Vagina (tissue), 2 donors: ENCODE measurements around the gene MOGAT3. TPM values are rescaled to one million over a fixed set of nuclear protein-coding genes. Genes with fewer than 3 reads are reported as not detected.

ENCODE experiments used
- DNase-seq, 2 donors: peaks; one replicate each; pipeline ENCODE4 v3.0.0-alpha.2; 2017; ENCODE audit errors: extremely low spot score in 2 of 2
- H3K27ac ChIP-seq: fragments of 200-600 bp; sonication (generic); one replicate; pipeline ENCODE4 v1.5.1; 2019
- H3K27me3 ChIP-seq: fragments of 200-600 bp; sonication (generic); one replicate; pipeline ENCODE4 v1.5.1; 2019
- H3K36me3 ChIP-seq, 2 donors: fragments of 200-600 bp; sonication (generic); one replicate each; pipeline ENCODE4 v1.5.1; 2017 to 2019
- H3K4me1 ChIP-seq: fragments of 200-600 bp; sonication (generic); one replicate; pipeline ENCODE4 v1.5.1; 2019
- H3K4me3 ChIP-seq, 2 donors: fragments of 200-600 bp; sonication (generic); 1 replicate in 1 of 2; 2 replicates in 1 of 2; pipeline ENCODE4 v1.5.1; 2016 to 2019
- H3K9me3 ChIP-seq: fragments of 200-600 bp; sonication (generic); one replicate; pipeline ENCODE4 v1.5.1; 2019
- POLR2A ChIP-seq, 2 donors: fragments of 450-650 bp; IDR thresholded peaks; one replicate each; pipeline ENCODE4 v1.6.1; 2017; ENCODE audit warnings: antibody characterized with exemption in 2 of 2, mild to moderate bottlenecking in 2 of 2, moderate library complexity in 2 of 2
- POLR2AphosphoS5 ChIP-seq, 2 donors: sonication (generic); formaldehyde crosslinking; IDR thresholded peaks; one replicate each; pipeline ENCODE4 v1.9.0; 2017; ENCODE audit warnings: antibody characterized with exemption in 2 of 2, mild to moderate bottlenecking in 2 of 2, low read depth in 1 of 2; ENCODE audit not compliant: insufficient read depth in 1 of 2
- intact Hi-C: fragments of 100-400 bp; cut with DNase I; formaldehyde crosslinking; loops from one replicate; pipeline ENCODE4 v1.15.1; 2023
- total RNA-seq: library from RNA; depleted of rRNA; stranded (reverse); fragments of >200 nt; gene quantifications from one replicate; pipeline ENCODE4 v1.2.3, GENCODE V29; 2016
- TF ChIP-seq, protein P1 (sequence below), 3 experiments: fragments of 450-650 bp in 2 of 3; fragments of 200-600 bp in 1 of 3; sonication (generic) in 1 of 3; IDR thresholded peaks; one replicate each; pipeline ENCODE4 v1.5.1; 2017 to 2019; ENCODE audit warnings: antibody characterized with exemption in 3 of 3, mild to moderate bottlenecking in 2 of 3, moderate library complexity in 2 of 3

MOGAT3 gene
- total RNA-seq, 1 donor from 2014 or later = not detected

DNA sequence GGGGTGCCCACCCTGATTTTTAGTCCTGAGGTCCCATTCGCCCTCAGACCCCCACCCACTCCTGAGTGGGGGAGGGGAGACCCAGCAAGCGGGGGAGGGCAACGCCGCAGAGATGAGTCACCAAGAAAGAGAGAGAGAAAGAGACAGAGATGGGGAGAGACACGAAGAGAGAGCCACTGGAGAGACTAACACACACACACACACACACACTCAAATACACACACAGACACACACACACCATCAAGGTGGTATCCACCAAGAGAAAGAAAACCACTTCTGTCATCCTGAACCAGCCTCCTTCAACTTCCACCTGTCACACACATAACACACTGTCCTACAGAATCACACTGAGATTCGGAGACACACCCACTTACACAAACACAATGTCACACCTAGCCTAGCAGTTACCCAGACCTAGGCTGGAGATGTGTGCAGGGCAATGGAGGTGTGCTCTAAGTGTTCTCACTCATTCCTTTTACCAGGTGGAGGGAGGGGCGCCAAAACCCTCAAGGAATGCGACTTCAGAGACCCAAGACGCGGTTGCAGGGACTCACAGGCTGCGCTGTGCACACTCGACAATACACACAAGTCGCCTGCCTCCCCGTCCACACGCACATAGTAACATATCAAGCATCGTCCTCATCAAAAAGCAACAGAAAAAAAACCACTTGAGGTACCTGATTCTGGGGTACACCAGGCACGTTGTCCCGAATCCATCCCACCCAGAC lies 31.6 kb downstream of the MOGAT3 start:
- H3K27me3 ChIP-seq = peaks cover 23% of the 10 kb centered on the region
- no peak for DNase-seq
- TF ChIP-seq POLR2A (IDR thresholded peaks at IDR 0.05) (no peak), POLR2AphosphoS5 (IDR thresholded peaks at IDR 0.05; ENCODE audit: insufficient read depth in 1 of 2, low read depth in 1 of 2) (no peak)
- TF ChIP-seq, protein P1, sequence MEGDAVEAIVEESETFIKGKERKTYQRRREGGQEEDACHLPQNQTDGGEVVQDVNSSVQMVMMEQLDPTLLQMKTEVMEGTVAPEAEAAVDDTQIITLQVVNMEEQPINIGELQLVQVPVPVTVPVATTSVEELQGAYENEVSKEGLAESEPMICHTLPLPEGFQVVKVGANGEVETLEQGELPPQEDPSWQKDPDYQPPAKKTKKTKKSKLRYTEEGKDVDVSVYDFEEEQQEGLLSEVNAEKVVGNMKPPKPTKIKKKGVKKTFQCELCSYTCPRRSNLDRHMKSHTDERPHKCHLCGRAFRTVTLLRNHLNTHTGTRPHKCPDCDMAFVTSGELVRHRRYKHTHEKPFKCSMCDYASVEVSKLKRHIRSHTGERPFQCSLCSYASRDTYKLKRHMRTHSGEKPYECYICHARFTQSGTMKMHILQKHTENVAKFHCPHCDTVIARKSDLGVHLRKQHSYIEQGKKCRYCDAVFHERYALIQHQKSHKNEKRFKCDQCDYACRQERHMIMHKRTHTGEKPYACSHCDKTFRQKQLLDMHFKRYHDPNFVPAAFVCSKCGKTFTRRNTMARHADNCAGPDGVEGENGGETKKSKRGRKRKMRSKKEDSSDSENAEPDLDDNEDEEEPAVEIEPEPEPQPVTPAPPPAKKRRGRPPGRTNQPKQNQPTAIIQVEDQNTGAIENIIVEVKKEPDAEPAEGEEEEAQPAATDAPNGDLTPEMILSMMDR (IDR thresholded peaks at IDR 0.05) = no peak
- H3K4me3 ChIP-seq = no peak overlapping the region
- no peak overlapping the region for H3K27ac ChIP-seq
- intact Hi-C loops = no loop called here
- no peaks in the 10 kb centered on the region for H3K36me3 ChIP-seq
- H3K9me3 ChIP-seq = no peaks in the 10 kb centered on the region
- peaks cover 44% of the 10 kb centered on the region for H3K4me1 ChIP-seq

DNA sequence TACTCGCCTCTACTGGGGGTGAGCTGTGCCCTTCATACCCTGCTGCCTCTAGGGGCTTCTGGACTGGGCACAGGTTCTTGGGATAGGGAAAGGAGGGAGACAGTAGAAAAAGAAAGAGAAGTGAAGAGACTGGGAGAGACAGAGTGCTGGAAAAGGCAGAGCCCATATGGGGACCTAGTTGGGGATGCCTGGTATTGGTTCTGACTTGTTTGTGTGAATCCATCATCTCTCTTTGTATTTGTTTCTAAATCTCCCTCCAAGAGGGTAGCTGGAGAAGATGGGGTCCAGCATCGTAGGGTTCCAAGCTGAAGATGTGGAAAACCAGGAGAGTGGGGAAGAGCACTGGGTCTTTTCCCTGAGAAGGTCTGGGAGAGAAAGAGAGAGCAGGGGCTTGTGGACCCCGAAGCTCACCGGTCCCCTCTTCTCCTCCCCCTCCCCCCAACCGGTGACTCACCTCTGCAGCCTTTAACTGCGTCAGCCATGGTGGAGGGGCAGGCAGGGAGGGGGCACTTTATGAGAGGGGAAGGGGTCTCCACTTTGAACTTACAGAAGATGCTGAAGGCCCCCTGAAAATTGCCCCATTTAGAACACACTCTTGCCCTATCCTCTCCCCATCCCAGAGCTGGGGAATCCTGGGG lies 32.3 kb downstream of the MOGAT3 start:
- TF ChIP-seq POLR2AphosphoS5 (IDR thresholded peaks at IDR 0.05; ENCODE audit: insufficient read depth in 1 of 2, low read depth in 1 of 2) = no peak
- TF ChIP-seq, protein P1 (IDR thresholded peaks at IDR 0.05) = no peak
- TF ChIP-seq POLR2A (IDR thresholded peaks at IDR 0.05) = no peak
- Histone ChIP-seq H3K27ac (no peak overlapping the region), H3K27me3 (peaks cover 19% of the 10 kb centered on the region), H3K9me3 (no peaks in the 10 kb centered on the region), H3K4me3 (no peak overlapping the region), H3K4me1 (peaks cover 49% of the 10 kb centered on the region), H3K36me3 (no peaks in the 10 kb centered on the region)
- DNase-seq = no peak
- intact Hi-C loops = no loop called here

DNA sequence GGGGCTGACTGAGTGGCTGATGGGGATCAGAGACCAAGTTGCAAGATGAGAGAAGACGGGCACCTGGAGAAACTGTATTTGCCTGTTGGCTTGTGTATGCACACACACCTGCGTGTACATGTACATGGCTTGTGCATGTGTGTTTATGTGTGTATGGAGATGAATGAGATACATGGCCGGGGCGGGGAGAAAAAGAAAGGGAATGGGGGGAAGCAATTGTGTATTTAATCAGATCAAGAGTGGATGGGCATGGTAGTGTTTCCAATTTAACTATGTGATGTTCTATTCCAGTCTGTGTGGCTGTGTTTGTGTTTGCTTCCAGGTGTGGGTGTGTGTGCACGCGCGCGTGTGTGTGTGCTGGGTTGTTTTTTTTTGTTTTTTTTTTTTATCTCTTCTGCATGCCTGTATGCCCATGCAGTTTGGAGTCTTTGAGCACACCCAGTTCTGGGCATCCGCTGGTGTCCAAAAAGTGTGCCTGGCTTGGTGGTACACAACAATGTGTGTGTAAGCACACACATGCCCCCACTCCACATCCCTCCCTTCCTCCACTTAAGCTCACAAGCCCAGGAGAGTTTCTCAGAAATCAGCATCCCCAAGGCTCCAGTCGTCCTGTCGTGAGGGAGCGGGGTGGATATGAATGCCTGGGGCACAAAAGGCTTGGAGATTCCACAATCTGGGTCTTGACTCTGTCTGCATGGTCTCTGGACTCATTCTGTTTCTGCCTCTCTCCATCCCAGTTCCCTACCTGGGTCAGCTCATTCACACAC lies 33.0 kb downstream of the MOGAT3 start:
- intact Hi-C loops = no loop called here
- Histone ChIP-seq H3K4me3 (no peak overlapping the region), H3K4me1 (peaks cover 49% of the 10 kb centered on the region)

DNA sequence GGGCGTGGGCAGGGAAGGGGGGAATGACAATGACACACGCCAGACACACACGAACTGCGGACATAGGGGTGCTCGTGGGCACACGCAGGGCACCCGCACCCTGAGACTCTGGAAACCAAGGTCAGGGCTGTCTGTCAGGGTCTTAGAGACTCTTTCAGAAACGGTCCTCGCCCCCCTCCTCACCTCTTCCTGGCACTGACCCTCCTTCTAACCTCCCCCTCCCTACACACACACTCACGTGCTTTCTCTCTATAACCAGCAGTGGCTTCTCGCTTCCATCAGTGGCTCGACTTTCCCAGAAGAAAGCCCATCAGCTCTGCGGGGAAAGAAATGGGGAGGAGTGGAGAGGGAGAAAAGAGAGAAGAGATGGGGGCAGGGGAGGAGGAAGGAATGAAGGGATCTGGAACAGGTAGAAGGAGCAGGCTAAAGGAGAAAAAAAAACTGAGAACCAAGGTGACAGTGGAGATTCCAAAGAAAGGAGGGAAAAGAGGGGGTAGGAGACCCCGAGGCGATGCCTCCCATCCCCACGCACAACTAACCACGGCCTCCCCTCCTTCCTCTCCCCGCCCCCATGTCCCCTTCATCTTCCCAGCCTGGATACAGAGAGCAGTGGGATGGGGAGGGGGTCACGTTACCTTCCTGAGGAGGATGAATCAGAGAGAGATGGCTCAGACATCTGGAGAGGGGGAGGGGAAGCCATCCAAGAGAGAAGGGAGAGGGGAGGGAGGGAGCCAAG lies 33.8 kb downstream of the MOGAT3 start:
- Histone ChIP-seq H3K27me3 (peaks cover 8% of the 10 kb centered on the region), H3K4me3 (no peak overlapping the region), H3K4me1 (peaks cover 49% of the 10 kb centered on the region), H3K36me3 (no peaks in the 10 kb centered on the region), H3K9me3 (no peaks in the 10 kb centered on the region), H3K27ac (no peak overlapping the region)
- TF ChIP-seq POLR2A (IDR thresholded peaks at IDR 0.05) = no peak
- TF ChIP-seq, protein P1 (IDR thresholded peaks at IDR 0.05) = no peak
- TF ChIP-seq POLR2AphosphoS5 (IDR thresholded peaks at IDR 0.05; ENCODE audit: insufficient read depth in 1 of 2, low read depth in 1 of 2) = no peak
- intact Hi-C loops = no loop called here
- no peak for DNase-seq

More for the DNA sequence above, 33.0 kb downstream of the MOGAT3 start:
- Histone ChIP-seq H3K36me3 (no peaks in the 10 kb centered on the region), H3K9me3 (no peaks in the 10 kb centered on the region), H3K27me3 (peaks cover 12% of the 10 kb centered on the region), H3K27ac (no peak overlapping the region)
- TF ChIP-seq POLR2AphosphoS5 (IDR thresholded peaks at IDR 0.05; ENCODE audit: insufficient read depth in 1 of 2, low read depth in 1 of 2) (no peak), POLR2A (IDR thresholded peaks at IDR 0.05) (no peak)
- TF ChIP-seq, protein P1 (IDR thresholded peaks at IDR 0.05) = no peak
- no peak for DNase-seq
